Liver (tissue), 9 donors: ENCODE results near the gene ZBP1. TPM values are rescaled to one million over a fixed set of nuclear protein-coding genes. Genes with fewer than 3 reads are reported as not detected.

Source experiments
- DNase-seq: peaks from one replicate; pipeline ENCODE4 v3.0.0-alpha.2; 2017; ENCODE audit warnings: low spot score
- H3K27ac ChIP-seq, 2 donors: one replicate each; pipeline ENCODE4 v1.7.0; 2013; ENCODE audit warnings: inconsistent platforms in 2 of 2, low read length in 2 of 2, control low read depth in 1 of 2, low read depth in 1 of 2, mild to moderate bottlenecking in 1 of 2
- H3K27me3 ChIP-seq, 4 donors: one replicate each; pipeline versions ENCODE4 v1.6.1 to v1.7.0; 2013; ENCODE audit warnings: low read length in 3 of 4, inconsistent platforms in 1 of 4, mild to moderate bottlenecking in 1 of 4, moderate library complexity in 1 of 4; ENCODE audit not compliant: control insufficient read depth in 4 of 4, insufficient read depth in 4 of 4
- H3K36me3 ChIP-seq, 4 donors: one replicate each; pipeline versions ENCODE4 v1.6.1 to v1.7.0; 2013; ENCODE audit warnings: low read length in 3 of 4, mild to moderate bottlenecking in 3 of 4, low read depth in 1 of 4, moderate library complexity in 1 of 4; ENCODE audit not compliant: control insufficient read depth in 4 of 4, insufficient read depth in 3 of 4
- H3K4me1 ChIP-seq, 4 donors: one replicate each; pipeline versions ENCODE4 v1.6.1 to v1.7.0; 2013; ENCODE audit warnings: low read length in 3 of 4, mild to moderate bottlenecking in 3 of 4, moderate library complexity in 1 of 4; ENCODE audit not compliant: control insufficient read depth in 4 of 4, insufficient read depth in 4 of 4
- H3K4me3 ChIP-seq, 3 donors: one replicate each; pipeline versions ENCODE4 v1.6.1 to v1.7.0; 2013; ENCODE audit warnings: low read length in 3 of 3, control low read depth in 1 of 3, low read depth in 1 of 3, mild to moderate bottlenecking in 1 of 3
- H3K9ac ChIP-seq, 2 donors: one replicate each; pipeline ENCODE4 v1.7.0; 2013; ENCODE audit warnings: low read length in 2 of 2, mild to moderate bottlenecking in 2 of 2, moderate library complexity in 2 of 2, control low read depth in 1 of 2, low read depth in 1 of 2
- H3K9me3 ChIP-seq, 4 donors: one replicate each; pipeline versions ENCODE4 v1.6.1 to v1.7.0; 2013; ENCODE audit warnings: low read length in 3 of 4; ENCODE audit not compliant: control insufficient read depth in 4 of 4
- EGR1 ChIP-seq, 2 donors: IDR thresholded peaks; 2 replicates each; pipeline ENCODE4 v1.6.1; 2016 to 2018; ENCODE audit warnings: antibody characterized with exemption in 2 of 2, low read depth in 2 of 2
- FOXA1 ChIP-seq: IDR thresholded peaks from 2 replicates; pipeline ENCODE4 v1.6.1; 2016; ENCODE audit warnings: antibody characterized with exemption
- FOXA2 ChIP-seq: IDR thresholded peaks from 2 replicates; pipeline ENCODE4 v1.6.1; 2016; ENCODE audit warnings: antibody characterized with exemption
- GABPA ChIP-seq, 2 donors: IDR thresholded peaks in 1 of 2; conservative IDR thresholded peaks in 1 of 2; 2 replicates each; pipeline ENCODE4 v1.6.1; 2016; ENCODE audit warnings: antibody characterized with exemption in 2 of 2, mild to moderate bottlenecking in 1 of 2, moderate library complexity in 1 of 2
- HNF4A ChIP-seq, 2 donors: conservative IDR thresholded peaks; 2 replicates each; pipeline ENCODE4 v1.6.1; 2016; ENCODE audit warnings: antibody characterized with exemption in 2 of 2, mild to moderate bottlenecking in 2 of 2
- HNF4G ChIP-seq: IDR thresholded peaks from 2 replicates; pipeline ENCODE4 v1.6.1; 2016; ENCODE audit warnings: antibody characterized with exemption
- JUND ChIP-seq, 2 donors: IDR thresholded peaks; 2 replicates each; pipeline ENCODE4 v1.6.1; 2016; ENCODE audit warnings: antibody characterized with exemption in 2 of 2
- NR2F2 ChIP-seq: IDR thresholded peaks from 2 replicates; pipeline ENCODE4 v1.6.1; 2016; ENCODE audit warnings: antibody characterized with exemption
- RAD21 ChIP-seq, 2 donors: IDR thresholded peaks; 2 replicates each; pipeline ENCODE4 v1.6.1; 2016; ENCODE audit warnings: antibody characterized with exemption in 2 of 2, mild to moderate bottlenecking in 2 of 2
- RXRA ChIP-seq, 2 donors: IDR thresholded peaks; 2 replicates each; pipeline ENCODE4 v1.6.1; 2017 to 2018; ENCODE audit warnings: antibody characterized with exemption in 2 of 2, mild to moderate bottlenecking in 1 of 2
- SP1 ChIP-seq: IDR thresholded peaks from 2 replicates; pipeline ENCODE4 v1.6.1; 2018; ENCODE audit warnings: antibody characterized with exemption, mild to moderate bottlenecking
- TAF1 ChIP-seq: conservative IDR thresholded peaks from 2 replicates; pipeline ENCODE4 v1.6.1; 2016; ENCODE audit warnings: antibody characterized with exemption, mild to moderate bottlenecking
- YY1 ChIP-seq: IDR thresholded peaks from 2 replicates; pipeline ENCODE4 v1.6.1; 2016; ENCODE audit warnings: antibody characterized with exemption, mild to moderate bottlenecking
- WGBS: extraction: QIAGEN DNeasy Blood & Tissue Kit; methylation state at CpG from one replicate; pipeline ENCODE4 v1.1.7; 2013; 5-methylcytosine and 5-hydroxymethylcytosine counted together
- polyA plus RNA-seq, 2 donors: library from polyadenylated mRNA; stranded (reverse) in 1 of 2; unstranded in 1 of 2; fragments of 200-250 nt in 1 of 2; fragments of >200 nt in 1 of 2; fragmentation: Nextera tagmentation in 1 of 2; extraction: Ambion mirVana in 1 of 2; gene quantifications; one replicate each; pipeline versions ENCODE4 v1.2.1 to v1.2.3, GENCODE V29; 2013 to 2015
- total RNA-seq, 2 donors: library from RNA; depleted of rRNA; stranded (reverse); fragments of >200 nt; gene quantifications; one replicate each; pipeline ENCODE4 v1.2.3, GENCODE V29; 2014
- TF ChIP-seq, protein P1 (sequence below): IDR thresholded peaks from 2 replicates; pipeline ENCODE4 v1.6.1; 2016; ENCODE audit warnings: antibody characterized with exemption, mild to moderate bottlenecking
- TF ChIP-seq, protein P2 (sequence below): IDR thresholded peaks from 2 replicates; pipeline ENCODE4 v1.6.1; 2016; ENCODE audit warnings: antibody characterized with exemption
- TF ChIP-seq, protein P3 (sequence below): IDR thresholded peaks from 2 replicates; pipeline ENCODE4 v1.6.1; 2016; ENCODE audit warnings: antibody characterized with exemption
- TF ChIP-seq, protein P4 (sequence below): fragments of 150-350 bp; IDR thresholded peaks from 2 replicates; pipeline ENCODE4 v1.5.1; 2017; ENCODE audit warnings: improper control_type of control experiment, low read depth, low read length; ENCODE audit not compliant: missing input control
- donor health status: healthy.
- donor health status: healthy.
- donor health status: healthy.
- donor health status: healthy.
- donor health status: healthy.

The ZBP1 gene
- total and polyA plus RNA-seq, 4 donors, result 0.06 to 0.42 (median 0.13) TPM

DNA sequence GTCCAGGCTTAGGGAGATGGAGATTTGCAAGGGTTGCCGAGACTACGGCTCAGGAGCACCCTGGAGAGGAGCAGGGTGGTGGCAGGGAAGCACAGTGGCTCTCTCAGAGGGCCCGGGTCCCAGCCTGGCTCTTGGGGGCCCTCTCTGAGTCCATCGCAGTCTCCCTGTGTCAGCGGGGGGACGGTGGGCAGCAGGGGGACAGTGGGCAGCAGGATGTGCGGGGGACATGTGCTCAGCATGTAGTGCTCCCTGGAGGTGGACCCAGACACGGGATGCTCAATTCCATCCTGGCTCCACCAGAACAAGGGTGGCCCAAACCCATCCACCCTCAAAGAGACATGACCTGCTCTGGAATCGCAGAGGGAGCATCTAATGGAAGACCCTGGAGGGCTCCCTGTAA, 43.0 kb upstream of the ZBP1 start (continued):
- TF ChIP-seq, protein P1, sequence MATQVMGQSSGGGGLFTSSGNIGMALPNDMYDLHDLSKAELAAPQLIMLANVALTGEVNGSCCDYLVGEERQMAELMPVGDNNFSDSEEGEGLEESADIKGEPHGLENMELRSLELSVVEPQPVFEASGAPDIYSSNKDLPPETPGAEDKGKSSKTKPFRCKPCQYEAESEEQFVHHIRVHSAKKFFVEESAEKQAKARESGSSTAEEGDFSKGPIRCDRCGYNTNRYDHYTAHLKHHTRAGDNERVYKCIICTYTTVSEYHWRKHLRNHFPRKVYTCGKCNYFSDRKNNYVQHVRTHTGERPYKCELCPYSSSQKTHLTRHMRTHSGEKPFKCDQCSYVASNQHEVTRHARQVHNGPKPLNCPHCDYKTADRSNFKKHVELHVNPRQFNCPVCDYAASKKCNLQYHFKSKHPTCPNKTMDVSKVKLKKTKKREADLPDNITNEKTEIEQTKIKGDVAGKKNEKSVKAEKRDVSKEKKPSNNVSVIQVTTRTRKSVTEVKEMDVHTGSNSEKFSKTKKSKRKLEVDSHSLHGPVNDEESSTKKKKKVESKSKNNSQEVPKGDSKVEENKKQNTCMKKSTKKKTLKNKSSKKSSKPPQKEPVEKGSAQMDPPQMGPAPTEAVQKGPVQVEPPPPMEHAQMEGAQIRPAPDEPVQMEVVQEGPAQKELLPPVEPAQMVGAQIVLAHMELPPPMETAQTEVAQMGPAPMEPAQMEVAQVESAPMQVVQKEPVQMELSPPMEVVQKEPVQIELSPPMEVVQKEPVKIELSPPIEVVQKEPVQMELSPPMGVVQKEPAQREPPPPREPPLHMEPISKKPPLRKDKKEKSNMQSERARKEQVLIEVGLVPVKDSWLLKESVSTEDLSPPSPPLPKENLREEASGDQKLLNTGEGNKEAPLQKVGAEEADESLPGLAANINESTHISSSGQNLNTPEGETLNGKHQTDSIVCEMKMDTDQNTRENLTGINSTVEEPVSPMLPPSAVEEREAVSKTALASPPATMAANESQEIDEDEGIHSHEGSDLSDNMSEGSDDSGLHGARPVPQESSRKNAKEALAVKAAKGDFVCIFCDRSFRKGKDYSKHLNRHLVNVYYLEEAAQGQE, result no peak

DNA sequence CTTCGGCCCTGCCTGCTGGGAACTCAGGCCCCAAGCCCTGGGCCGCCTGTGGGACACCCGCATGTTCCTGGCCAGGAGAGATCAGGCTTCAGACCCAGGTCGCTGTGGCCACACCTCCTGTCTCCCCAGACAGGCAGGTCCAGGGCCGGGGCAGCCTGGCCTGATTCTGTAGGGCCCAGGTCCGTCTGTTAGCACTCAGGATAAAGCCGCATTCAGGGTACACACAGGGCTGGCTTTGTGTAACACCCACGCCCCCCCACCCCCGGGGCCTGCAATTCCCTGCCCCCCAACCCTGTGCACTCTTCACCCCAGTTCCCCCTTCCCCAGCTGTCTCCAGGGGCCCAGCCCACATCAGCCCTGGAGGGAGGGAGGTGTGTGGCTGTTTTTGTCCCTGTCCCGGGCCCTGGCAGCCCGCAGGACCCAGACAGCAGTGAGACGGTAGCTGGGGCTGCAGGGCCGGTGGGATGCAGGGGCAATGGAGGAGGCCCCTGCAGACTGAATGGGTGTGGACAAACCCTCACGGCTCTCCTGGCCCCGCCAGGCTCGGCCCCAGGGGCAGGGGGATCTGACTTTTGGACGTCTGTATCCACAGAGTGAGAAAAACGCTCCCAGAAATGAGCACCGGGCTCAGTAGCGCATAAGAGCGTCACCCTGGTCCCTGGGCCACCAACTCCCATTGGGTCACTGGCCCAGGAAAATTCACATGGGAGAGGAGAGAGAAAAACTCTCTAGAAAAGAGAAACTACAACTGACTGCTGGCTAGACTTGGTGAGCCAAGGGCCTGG, 42.4 kb upstream of the ZBP1 start:
- no peak overlapping the region for H3K27ac ChIP-seq
- TF ChIP-seq YY1, result no peak
- TF ChIP-seq, protein P1, result no peak
- TF ChIP-seq JUND (IDR thresholded peaks at IDR 0.05), result no peak
- no peak for DNase-seq

DNA sequence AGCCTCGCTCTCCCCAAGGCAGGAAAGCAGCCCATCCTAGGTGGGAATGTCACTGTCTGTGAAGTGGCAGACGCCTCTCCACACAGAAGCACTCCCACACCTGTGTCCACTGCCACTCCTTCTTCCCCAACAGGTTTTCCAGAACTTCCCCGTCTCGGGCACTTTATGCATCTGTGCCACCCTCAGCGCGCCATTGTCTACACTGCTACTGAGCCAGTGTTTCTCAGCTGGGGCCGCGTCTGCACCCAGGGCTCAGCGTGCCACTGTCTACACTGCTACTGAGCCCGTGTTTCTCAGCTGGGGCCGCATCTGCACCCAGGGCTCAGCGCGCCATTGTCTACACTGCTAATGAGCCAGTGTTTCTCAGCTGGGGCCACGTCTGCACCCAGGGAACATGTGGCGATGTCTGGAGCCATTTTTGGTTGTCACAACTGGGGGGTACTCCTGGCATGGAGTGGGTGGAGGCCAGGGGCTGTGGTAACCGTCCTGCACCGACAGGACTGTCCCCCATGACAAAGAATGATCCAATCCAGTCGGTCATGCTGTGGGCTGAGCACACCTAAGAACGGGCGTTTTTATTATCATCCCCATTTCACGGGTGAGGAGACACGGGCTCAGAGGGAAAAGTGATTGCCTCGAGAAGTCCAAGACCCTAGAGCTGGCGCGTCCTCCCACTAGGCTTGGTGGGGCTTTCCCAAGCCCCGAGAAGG, 41.7 kb upstream of the ZBP1 start:
- no peak overlapping the region for H3K9ac ChIP-seq
- no peak for DNase-seq
- no peaks in the 10 kb centered on the region for H3K9me3 ChIP-seq
- no peaks in the 10 kb centered on the region for H3K4me1 ChIP-seq
- 84% methylated on average over 26 of the region's 26 CpGs for WGBS
- no peak overlapping the region for H3K27ac ChIP-seq
- H3K4me3 ChIP-seq, result no peak overlapping the region
- H3K27me3 ChIP-seq, result no peaks in the 10 kb centered on the region
- TF ChIP-seq, protein P2, sequence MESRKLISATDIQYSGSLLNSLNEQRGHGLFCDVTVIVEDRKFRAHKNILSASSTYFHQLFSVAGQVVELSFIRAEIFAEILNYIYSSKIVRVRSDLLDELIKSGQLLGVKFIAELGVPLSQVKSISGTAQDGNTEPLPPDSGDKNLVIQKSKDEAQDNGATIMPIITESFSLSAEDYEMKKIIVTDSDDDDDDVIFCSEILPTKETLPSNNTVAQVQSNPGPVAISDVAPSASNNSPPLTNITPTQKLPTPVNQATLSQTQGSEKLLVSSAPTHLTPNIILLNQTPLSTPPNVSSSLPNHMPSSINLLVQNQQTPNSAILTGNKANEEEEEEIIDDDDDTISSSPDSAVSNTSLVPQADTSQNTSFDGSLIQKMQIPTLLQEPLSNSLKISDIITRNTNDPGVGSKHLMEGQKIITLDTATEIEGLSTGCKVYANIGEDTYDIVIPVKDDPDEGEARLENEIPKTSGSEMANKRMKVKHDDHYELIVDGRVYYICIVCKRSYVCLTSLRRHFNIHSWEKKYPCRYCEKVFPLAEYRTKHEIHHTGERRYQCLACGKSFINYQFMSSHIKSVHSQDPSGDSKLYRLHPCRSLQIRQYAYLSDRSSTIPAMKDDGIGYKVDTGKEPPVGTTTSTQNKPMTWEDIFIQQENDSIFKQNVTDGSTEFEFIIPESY, result no peak
- TF ChIP-seq NR2F2 (no peak), SP1 (no peak), RXRA (IDR thresholded peaks at IDR 0.05) (no peak), FOXA1 (no peak), GABPA (IDR thresholded peaks at IDR 0.05 in 1 of 2, conservative IDR thresholded peaks at IDR 0.05 in 1 of 2) (no peak), FOXA2 (no peak), TAF1 (no peak), YY1 (no peak), HNF4A (conservative IDR thresholded peaks at IDR 0.05) (no peak), EGR1 (IDR thresholded peaks at IDR 0.05; ENCODE audit: low read depth in 2 of 2) (no peak), RAD21 (IDR thresholded peaks at IDR 0.05) (no peak), HNF4G (no peak)
- TF ChIP-seq, protein P3, sequence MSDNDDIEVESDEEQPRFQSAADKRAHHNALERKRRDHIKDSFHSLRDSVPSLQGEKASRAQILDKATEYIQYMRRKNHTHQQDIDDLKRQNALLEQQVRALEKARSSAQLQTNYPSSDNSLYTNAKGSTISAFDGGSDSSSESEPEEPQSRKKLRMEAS, result no peak
- TF ChIP-seq, protein P4, sequence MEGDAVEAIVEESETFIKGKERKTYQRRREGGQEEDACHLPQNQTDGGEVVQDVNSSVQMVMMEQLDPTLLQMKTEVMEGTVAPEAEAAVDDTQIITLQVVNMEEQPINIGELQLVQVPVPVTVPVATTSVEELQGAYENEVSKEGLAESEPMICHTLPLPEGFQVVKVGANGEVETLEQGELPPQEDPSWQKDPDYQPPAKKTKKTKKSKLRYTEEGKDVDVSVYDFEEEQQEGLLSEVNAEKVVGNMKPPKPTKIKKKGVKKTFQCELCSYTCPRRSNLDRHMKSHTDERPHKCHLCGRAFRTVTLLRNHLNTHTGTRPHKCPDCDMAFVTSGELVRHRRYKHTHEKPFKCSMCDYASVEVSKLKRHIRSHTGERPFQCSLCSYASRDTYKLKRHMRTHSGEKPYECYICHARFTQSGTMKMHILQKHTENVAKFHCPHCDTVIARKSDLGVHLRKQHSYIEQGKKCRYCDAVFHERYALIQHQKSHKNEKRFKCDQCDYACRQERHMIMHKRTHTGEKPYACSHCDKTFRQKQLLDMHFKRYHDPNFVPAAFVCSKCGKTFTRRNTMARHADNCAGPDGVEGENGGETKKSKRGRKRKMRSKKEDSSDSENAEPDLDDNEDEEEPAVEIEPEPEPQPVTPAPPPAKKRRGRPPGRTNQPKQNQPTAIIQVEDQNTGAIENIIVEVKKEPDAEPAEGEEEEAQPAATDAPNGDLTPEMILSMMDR, result no peak
- no peaks in the 10 kb centered on the region for H3K36me3 ChIP-seq

More for the DNA sequence above, 42.4 kb upstream of the ZBP1 start:
- H3K4me3 ChIP-seq, result no peak overlapping the region
- H3K36me3 ChIP-seq, result no peaks in the 10 kb centered on the region
- no peak overlapping the region for H3K9ac ChIP-seq
- H3K4me1 ChIP-seq, result no peaks in the 10 kb centered on the region
- no peaks in the 10 kb centered on the region for H3K9me3 ChIP-seq
- H3K27me3 ChIP-seq, result no peaks in the 10 kb centered on the region
- 64% methylated on average over 21 of the region's 21 CpGs for WGBS
